NCI-H2196 treated with DMSO at 0.1 percent for 48 hours (cell line): ENCODE data around the gene TADA2B.

Source experiments
- DNase-seq: peaks from one replicate; lab custom pipeline; 2025; ENCODE audit not compliant: unreplicated experiment; lab: John Stamatoyannopoulos, UW

Gene TADA2B

DNA sequence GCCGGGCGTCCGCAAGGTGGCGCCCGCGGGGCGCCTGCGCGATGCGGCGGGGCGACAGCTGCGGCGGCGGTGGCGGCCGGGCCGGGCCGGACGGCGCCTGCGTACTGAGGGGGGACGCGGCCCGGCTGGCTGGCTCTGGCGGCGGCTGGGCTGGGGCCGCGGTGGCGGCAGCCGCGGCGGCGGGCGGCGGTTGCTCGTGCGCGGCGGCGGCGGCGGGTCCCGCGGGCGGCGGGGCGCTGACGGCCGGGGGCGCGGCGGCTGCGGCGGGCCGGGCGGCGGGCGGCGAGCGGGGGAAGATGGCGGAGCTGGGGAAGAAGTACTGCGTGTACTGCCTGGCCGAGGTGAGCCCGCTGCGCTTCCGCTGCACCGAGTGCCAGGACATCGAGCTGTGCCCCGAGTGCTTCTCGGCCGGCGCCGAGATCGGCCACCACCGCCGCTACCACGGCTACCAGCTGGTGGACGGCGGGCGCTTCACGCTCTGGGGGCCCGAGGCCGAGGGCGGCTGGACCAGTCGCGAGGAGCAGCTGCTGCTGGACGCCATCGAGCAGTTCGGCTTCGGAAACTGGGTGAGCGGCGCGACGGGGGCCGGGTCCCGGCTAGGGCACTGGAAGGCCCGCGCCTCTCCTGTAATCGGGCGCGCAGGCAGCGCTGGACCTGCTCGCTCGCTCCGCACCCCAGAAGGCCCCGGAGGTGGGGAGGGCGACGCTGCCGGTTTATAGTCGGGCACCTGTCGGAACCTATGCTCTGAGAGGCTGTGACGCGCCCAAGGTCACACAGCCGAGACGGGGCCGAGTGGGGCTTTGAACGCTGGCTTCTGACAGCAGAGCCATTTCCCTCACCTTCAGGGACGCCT, at the start of gene TADA2B:
Gene TADA2B (plus strand): TSS at position 89 of the 853 bp plus-strand sequence. CDS start 208 bp downstream, at position 297.
- DNase-seq: no peak

DNA sequence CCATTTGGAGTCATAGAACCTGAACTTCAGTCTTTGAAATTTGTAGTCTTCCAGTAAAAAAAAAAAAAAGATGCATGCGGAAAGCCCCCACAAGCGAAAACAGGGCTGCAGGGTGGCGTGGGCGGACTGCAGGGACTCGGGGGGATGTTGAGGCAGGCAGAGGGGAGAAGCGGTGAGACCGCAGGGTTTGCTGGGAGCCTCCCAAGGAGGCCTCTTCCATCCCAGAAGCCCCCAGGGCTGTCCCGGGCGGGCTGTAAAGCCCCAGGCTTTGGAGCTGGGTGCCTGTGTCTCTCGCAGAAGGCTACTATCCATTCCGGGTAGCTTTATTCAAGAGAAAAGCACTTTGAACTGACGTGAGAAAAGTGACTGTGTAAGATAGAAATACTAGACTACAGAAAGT, 46.7 kb upstream of the TADA2B start:
- no peak for DNase-seq

DNA sequence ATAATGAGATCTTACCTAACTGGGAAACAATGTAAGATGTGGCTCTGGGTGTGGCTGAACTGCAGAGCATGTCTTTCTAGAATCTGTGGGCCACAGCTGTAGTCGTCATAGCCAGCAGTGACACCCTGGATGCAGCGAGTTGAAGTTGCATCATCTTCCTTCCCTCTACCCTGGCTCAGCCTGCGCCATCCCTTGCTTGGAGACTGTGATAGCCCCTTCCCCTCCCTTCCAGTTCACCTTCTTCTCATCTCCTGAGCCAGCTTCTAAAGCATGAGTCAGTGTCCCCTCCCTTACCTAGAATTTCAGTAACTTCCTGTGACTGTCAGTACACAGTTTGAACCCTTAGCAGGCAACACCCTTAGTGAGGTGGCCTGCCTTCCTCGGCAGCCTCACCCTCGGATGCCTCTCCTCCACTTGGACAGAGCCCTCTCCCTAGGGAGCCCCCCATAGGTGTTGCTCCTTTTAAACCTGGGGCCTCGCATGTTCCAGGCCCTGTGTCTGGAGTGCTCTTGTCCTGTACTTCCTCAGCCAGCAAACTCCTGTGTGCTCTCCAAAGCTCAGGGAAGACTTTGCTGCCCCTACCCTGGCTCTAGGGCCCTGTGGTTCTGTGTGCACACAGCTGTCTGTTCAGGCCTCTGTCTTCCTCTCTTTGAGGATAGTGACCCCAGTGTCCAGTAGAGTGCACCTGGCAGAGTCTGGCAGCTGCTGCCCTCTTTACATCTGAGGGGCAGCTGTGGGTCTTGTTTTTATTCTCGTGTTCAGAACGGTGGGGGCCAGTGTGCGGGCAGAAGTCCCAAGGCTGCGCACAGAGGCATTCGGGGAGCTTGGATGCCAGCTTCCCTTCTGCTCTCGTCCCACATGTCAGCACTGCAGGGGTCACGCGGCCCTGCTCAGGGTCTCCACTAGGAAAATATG, 43.7 kb upstream of the TADA2B start:
- no peak for DNase-seq

GRCh38 chr4:7000421-7001176, 42.6 kb upstream of the TADA2B start:
- DNase-seq: no peak

DNA sequence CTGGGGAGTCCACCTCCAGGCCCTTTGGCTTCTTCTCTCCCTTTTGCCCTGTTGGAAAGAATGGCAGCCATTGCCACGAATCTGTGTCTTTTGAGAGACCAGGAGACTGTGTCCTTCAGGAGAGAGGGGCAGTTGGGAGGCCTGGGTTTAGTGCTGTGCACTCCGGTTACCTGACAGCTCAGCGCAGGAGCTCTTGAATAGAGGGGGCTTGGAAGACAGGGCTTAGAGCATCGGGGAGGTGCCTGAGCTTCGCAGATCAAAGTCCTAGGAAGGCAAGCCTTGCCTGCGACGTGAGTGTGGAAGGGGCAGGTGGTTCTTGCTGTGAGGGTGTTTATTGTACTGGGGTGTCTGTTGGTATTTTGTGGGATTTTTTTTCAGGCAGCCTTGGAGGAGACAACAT, 41.9 kb upstream of the TADA2B start:
- DNase-seq: no peak

- no peak for DNase-seq
Observed at GRCh38 chr4:7002336-7002735, 40.8 kb upstream of the TADA2B start.

DNA sequence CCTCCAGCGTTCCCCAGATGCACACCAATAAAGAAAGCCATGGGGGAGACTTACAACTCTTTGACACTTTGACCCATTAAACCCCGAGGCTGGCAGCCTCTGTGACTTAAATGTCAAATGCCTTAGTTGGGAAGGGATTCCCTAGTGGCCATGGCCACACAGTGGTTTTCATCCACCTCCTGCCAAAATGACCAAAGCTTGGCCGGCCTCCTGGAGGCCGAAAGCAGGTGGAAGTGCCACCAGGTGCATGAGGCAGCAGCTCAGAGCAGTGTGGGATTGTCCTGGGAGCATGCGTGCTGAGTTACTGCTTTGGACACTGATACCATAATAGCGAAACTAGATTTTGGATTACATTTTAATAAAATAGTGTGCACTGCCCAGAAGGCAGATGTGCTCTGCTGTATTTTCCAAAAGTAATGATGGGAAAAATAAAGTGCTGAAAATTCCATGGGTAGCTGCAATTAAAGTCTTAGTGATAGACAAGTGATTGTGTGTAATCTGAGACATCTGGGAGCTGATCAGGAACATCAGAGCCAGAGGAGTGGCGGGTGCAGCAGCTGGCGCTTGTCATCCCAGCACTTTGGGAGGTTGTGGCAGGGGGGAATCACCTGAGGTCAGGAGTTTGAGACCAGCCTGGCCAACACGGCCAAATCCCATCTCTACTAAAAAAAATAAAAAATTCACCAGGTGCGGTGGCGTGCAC, 39.8 kb upstream of the TADA2B start:
- no peak for DNase-seq

GRCh38 chr4:7003879-7004240, 39.3 kb upstream of the TADA2B start:
- DNase-seq: no peak

- DNase-seq: no peak
Observed at GRCh38 chr4:7004331-7004730, 38.8 kb upstream of the TADA2B start.

GRCh38 chr4:7005571-7005970, 37.6 kb upstream of the TADA2B start:
- no peak for DNase-seq

- no peak for DNase-seq
Observed at GRCh38 chr4:7006411-7006810, 36.8 kb upstream of the TADA2B start.

DNA sequence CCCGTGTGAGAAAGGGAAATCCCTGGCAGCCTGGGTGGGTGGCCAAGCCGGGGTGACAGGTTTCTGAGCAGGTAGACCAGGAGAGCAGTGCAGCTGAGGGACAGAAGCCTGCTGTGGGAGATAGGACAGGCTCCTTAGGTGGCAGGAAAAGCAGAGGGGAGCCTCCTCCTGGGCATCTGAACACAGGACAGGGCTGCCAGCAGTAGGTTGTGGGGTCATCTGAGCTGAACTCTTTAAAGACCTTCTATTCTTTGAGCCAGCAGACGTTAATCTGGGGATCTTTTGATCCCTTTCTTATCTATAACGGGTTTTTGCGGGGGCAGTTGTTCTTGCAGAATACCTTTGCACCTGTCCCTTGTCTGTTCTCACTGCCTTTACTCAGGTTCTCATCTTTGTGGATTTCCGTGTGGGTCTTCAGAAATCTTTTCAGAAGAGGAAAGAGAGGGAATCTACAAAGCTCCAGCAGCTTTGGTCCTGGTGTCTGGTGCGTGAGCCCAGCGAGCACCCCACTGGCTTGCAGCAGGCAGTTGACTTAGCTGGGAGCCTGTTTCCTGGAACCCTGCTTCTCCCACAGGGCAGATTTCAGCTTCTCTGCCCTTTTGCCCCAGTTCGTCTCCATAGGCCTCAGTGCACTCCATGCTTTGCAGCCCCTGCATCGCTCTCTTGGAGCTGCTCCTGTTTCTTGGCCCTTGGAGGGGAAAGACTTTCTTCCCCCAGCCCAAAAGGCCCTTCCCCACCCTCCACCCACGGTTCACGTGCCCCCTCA, 35.8 kb upstream of the TADA2B start:
- DNase-seq: no peak

DNA sequence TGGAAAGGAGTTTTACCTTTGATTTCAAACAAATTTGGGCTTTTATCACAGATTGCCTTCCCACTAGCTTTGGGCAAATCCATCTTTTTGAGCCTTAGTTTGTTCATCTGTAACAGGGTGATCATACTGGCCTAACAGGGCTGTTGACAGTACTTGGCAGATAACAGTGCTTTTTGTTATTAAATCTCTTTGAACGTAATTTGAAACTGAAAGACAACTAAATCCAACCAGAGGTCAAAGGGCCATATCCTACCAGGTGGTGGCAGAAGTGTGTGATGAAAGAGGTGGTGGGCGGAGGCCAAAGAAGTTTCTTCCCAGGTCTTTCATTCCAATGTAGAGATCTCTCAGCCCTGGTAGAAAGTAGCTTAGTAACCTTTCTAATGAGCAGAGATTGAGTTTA, 35.2 kb upstream of the TADA2B start:
- no peak for DNase-seq

- DNase-seq: no peak
Observed at GRCh38 chr4:7009564-7009963, 33.6 kb upstream of the TADA2B start.

DNA sequence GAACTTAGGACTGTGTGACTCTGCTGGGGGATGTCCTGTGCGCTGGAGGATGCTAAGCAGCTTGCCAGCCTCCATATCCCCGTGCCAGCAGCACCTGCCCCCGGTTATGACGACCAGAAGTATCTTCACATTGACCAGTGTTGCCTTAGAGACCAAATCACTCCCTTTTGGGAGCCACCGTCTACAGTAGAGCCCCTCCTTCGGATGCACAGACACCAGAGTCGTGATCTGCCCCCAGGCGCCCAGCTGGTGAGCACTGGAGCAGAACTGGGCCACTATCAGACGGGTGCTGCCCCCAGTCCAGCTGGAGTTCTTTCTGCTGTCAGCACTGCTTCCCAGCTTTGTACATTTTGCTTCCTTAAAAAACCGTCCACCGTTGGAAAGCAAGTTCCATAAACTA, 30.0 kb upstream of the TADA2B start:
- no peak for DNase-seq

DNA sequence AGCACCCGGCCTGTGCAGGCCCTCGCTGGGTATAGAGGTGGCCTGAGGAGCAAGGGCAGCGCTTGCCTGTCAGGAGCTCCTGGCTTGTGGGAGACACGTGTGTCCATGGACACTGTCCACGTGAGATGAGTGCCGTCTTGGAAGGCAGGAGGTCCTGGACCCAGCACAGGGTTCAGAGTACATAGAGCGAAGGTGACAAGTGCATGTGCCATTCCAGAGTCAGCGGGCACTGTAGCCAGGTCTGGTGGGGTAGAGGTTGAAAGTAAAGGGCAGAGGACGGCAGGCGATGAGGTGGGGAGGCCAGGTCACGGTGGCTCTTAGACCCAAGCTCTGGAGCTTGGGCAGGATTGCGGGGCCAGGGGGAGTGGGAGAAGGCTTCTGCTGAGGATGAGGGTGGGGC, 28.4 kb upstream of the TADA2B start:
- DNase-seq: no peak

DNA sequence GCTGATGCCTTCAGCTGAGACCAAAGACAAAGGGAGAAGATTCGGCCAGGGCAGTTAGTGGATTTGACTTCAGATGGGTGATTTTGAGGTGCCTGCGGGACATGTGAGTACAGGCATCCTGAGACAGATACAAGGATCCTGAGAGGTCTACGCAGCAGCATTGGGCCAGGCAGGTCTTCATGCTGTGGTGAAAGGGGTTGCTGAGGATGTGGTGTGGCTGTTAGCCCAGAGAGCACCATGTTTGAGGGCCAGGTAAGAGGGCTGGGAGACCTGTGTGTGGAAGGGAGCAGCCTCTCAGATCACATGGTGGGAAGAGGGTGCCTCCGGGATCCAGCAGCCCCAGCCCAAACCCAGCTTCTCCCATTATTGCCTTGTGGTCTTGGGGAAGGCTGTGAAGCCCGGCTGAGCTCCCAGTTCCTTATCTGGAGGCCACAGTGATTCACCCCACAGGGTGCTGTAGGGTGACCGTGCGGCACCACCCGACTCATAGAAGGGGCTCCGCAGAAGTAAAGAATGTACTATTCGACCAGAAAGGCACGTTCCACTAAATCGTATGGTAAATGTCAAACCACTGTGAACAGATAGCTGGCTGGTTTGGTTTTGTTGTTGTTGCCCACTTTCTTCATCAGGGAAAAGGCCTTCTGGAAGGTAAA, 27.7 kb upstream of the TADA2B start:
- no peak for DNase-seq

- DNase-seq: no peak
Observed at GRCh38 chr4:7016086-7016485, 27.1 kb upstream of the TADA2B start.

DNA sequence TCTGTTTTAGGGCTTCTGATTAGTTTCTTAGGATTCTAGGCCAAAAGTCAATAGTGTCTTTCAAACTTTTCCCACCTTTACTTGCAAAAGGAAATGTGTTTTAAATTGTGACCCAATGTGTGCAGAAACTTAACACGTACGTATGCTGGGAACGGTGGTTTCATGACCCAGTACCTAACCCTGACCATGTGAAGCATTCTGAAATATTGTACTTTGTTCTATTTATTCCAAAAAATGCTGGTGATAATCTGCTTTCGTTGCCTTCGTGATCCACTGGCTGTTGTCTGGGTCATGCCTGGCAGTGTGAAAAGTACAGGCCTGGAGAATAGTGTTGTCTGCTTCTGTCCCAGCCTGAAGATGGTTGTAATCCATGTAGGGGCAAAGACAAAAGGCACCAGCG, 26.7 kb upstream of the TADA2B start:
- DNase-seq: no peak
